ENCODE data around the gene TAF12. TPM values are rescaled to one million over a fixed set of nuclear protein-coding genes. Genes with fewer than 3 reads are reported as not detected.
"Not testable (repeated sequence)": the region's sequence is repeated elsewhere in the genome, so short reads cannot be mapped to it uniquely, and the experiment has no call there.

The TAF12 gene
- total RNA-seq, 2 experiments from 2014 or later, result 7.0 to 8.0 TPM

- ATAC-seq (ENCODE audit: poor library complexity) (no peak), DNase-seq (no peak)
- intact Hi-C loops (cut with DNase I, micrococcal nuclease), result loop anchor here (2.0 to 5.0 kb wide), 3 partner anchors 84 to 354 kb away; no protein-coding TSS in a partner anchor
- Mint-ChIP-seq H3K4me3 (no peak overlapping the region), H3K27me3 (no peaks in the 10 kb centered on the region), H3K27ac (no peak overlapping the region), H3K4me1 (ENCODE audit: low read depth) (no peaks in the 10 kb centered on the region), H3K9me3 (no peaks in the 10 kb centered on the region), H3K36me3 (ENCODE audit: low read depth) (peaks cover 46% of the 10 kb centered on the region)
- ChIA-PET CTCF (interaction anchor here (1.7 kb wide), 1 partner anchor 11 kb away, joined by 3 read pairs; no protein-coding TSS in a partner anchor), POLR2A (interaction anchor here (1.5 kb wide), 1 partner anchor 353 kb away, joined by 3 read pairs; no protein-coding TSS in a partner anchor)
- Histone ChIP-seq H3K4me3 (ENCODE audit: low read length) (no peak overlapping the region), H3K36me3 (ENCODE audit: insufficient read depth, low read length) (peaks cover 46% of the 10 kb centered on the region), H3K27ac (ENCODE audit: low read depth in 1 of 2, low read length in 2 of 2) (no peak overlapping the region), H3K27me3 (ENCODE audit: control insufficient read depth in 1 of 2, insufficient read depth in 2 of 2, low read length in 2 of 2) (no peaks in the 10 kb centered on the region), H3K9me3 (ENCODE audit: control insufficient read depth in 1 of 2, insufficient read depth in 1 of 2, low read length in 2 of 2) (no peaks in the 10 kb centered on the region), H3K4me1 (ENCODE audit: insufficient read depth, low read length) (peaks cover 3% of the 10 kb centered on the region)
- TF ChIP-seq CTCF (IDR thresholded peaks at IDR 0.05), result no peak
These were observed 41.2 kb downstream of the TAF12 start for GRCh38 chr1:28601696-28602095.

DNA sequence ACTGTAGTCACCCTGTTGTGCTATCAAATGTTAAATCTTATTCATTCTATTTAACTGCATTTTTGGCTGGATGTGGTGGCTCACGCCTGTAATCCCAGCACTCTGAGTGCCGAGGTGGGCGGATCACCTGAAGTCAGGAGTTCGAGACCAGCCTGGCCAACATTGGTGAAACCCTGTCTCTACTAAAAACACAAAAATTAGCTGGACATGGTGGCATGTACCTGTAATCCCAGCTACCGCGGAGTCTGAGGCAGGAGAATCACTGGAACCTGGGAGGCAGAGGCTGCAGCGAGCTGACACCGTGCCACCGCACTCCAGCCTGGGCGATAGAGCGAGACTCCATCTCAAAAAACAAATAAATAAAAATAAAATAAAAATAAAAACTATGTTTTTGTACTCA lies 46.6 kb downstream of the TAF12 start:
- ATAC-seq (ENCODE audit: poor library complexity); DNase-seq; H3K27me3 ChIP-seq (ENCODE audit: control insufficient read depth in 1 of 2, insufficient read depth in 2 of 2, low read length in 2 of 2); H3K4me3 ChIP-seq (ENCODE audit: low read length); H3K27ac ChIP-seq (ENCODE audit: low read depth in 1 of 2, low read length in 2 of 2); H3K27ac Mint-ChIP-seq; H3K36me3 ChIP-seq (ENCODE audit: insufficient read depth, low read length); H3K9me3 ChIP-seq (ENCODE audit: control insufficient read depth in 1 of 2, insufficient read depth in 1 of 2, low read length in 2 of 2); CTCF ChIA-PET; H3K36me3 Mint-ChIP-seq (ENCODE audit: low read depth); intact Hi-C loops (cut with DNase I, micrococcal nuclease); H3K4me1 Mint-ChIP-seq (ENCODE audit: low read depth); H3K4me3 Mint-ChIP-seq; H3K9me3 Mint-ChIP-seq: not testable (repeated sequence)
- peaks cover 11% of the 10 kb centered on the region for H3K4me1 ChIP-seq (ENCODE audit: insufficient read depth, low read length)
- POLR2A ChIA-PET, result interaction anchor here (1.8 kb wide), 1 partner anchor 14 kb away, joined by 6 read pairs; no protein-coding TSS in a partner anchor
- H3K27me3 Mint-ChIP-seq, result peaks cover 12% of the 10 kb centered on the region

GRCh38 chr1:28595412-28596191 lies 47.3 kb downstream of the TAF12 start:
- no peak overlapping the region for H3K27ac ChIP-seq (ENCODE audit: low read depth in 1 of 2, low read length in 2 of 2)
- ChIA-PET POLR2A (interaction anchor here (1.8 kb wide), 1 partner anchor 14 kb away, joined by 6 read pairs; no protein-coding TSS in a partner anchor), CTCF (no interaction called here)
- H3K27ac Mint-ChIP-seq, result no peak overlapping the region
- H3K4me3 ChIP-seq (ENCODE audit: low read length), result no peak overlapping the region
- H3K4me1 Mint-ChIP-seq (ENCODE audit: low read depth), result peaks cover 7% of the 10 kb centered on the region
- DNase-seq (no peak), ATAC-seq (ENCODE audit: poor library complexity) (no peak)
- peaks cover 12% of the 10 kb centered on the region for H3K27me3 Mint-ChIP-seq
- H3K4me1 ChIP-seq (ENCODE audit: insufficient read depth, low read length), result peaks cover 11% of the 10 kb centered on the region
- H3K9me3 Mint-ChIP-seq, result no peaks in the 10 kb centered on the region
- intact Hi-C loops (cut with DNase I, micrococcal nuclease), result no loop called here
- H3K4me3 Mint-ChIP-seq, result no peak overlapping the region
- TF ChIP-seq CTCF (IDR thresholded peaks at IDR 0.05), result no peak
- H3K36me3 Mint-ChIP-seq (ENCODE audit: low read depth), result no peaks in the 10 kb centered on the region
- H3K36me3 ChIP-seq (ENCODE audit: insufficient read depth, low read length), result peaks cover 4% of the 10 kb centered on the region
- H3K9me3 ChIP-seq (ENCODE audit: control insufficient read depth in 1 of 2, insufficient read depth in 1 of 2, low read length in 2 of 2), result no peaks in the 10 kb centered on the region
- peaks cover 0 to 6% of the 10 kb centered on the region in 2 experiments for H3K27me3 ChIP-seq (ENCODE audit: control insufficient read depth in 1 of 2, insufficient read depth in 2 of 2, low read length in 2 of 2)

GRCh38 chr1:28594686-28595411 lies 48.0 kb downstream of the TAF12 start:
- H3K4me3 ChIP-seq (ENCODE audit: low read length); H3K27ac Mint-ChIP-seq; H3K9me3 ChIP-seq (ENCODE audit: control insufficient read depth in 1 of 2, insufficient read depth in 1 of 2, low read length in 2 of 2); H3K4me1 Mint-ChIP-seq (ENCODE audit: low read depth); H3K36me3 Mint-ChIP-seq (ENCODE audit: low read depth); ATAC-seq (ENCODE audit: poor library complexity); H3K27ac ChIP-seq (ENCODE audit: low read depth in 1 of 2, low read length in 2 of 2); H3K27me3 ChIP-seq (ENCODE audit: control insufficient read depth in 1 of 2, insufficient read depth in 2 of 2, low read length in 2 of 2); intact Hi-C loops (cut with DNase I, micrococcal nuclease); H3K9me3 Mint-ChIP-seq; H3K4me3 Mint-ChIP-seq; H3K36me3 ChIP-seq (ENCODE audit: insufficient read depth, low read length); POLR2A ChIA-PET; CTCF ChIA-PET; DNase-seq: not testable (repeated sequence)
- H3K27me3 Mint-ChIP-seq, result peaks cover 12% of the 10 kb centered on the region
- H3K4me1 ChIP-seq (ENCODE audit: insufficient read depth, low read length), result peaks cover 11% of the 10 kb centered on the region

GRCh38 chr1:28593988-28594356 lies 48.9 kb downstream of the TAF12 start:
- H3K9me3 ChIP-seq (ENCODE audit: control insufficient read depth in 1 of 2, insufficient read depth in 1 of 2, low read length in 2 of 2); H3K27ac ChIP-seq (ENCODE audit: low read depth in 1 of 2, low read length in 2 of 2); H3K36me3 ChIP-seq (ENCODE audit: insufficient read depth, low read length); CTCF ChIA-PET; H3K4me3 ChIP-seq (ENCODE audit: low read length); H3K27ac Mint-ChIP-seq; H3K4me1 Mint-ChIP-seq (ENCODE audit: low read depth); ATAC-seq (ENCODE audit: poor library complexity); H3K9me3 Mint-ChIP-seq; H3K36me3 Mint-ChIP-seq (ENCODE audit: low read depth); POLR2A ChIA-PET; DNase-seq; H3K4me1 ChIP-seq (ENCODE audit: insufficient read depth, low read length); H3K27me3 ChIP-seq (ENCODE audit: control insufficient read depth in 1 of 2, insufficient read depth in 2 of 2, low read length in 2 of 2); intact Hi-C loops (cut with DNase I, micrococcal nuclease): not testable (repeated sequence)
- H3K4me3 Mint-ChIP-seq, result peak overlapping the region; percentile 7
- H3K27me3 Mint-ChIP-seq, result peaks cover 12% of the 10 kb centered on the region
